HFFc6 (cell line): ENCODE data around the gene SHANK1. TPM values are rescaled to one million over a fixed set of nuclear protein-coding genes. Genes with fewer than 3 reads are reported as not detected.

Experiments
- DNase-seq: peaks from one replicate; pipeline ENCODE4 v3.0.0-alpha.2; 2018
- H3K27ac Mint-ChIP-seq: 2 replicates; pipeline ENCODE4 v1.8.0; 2020; ENCODE audit warnings: mild to moderate bottlenecking, mixed read lengths
- H3K27me3 Mint-ChIP-seq: 2 replicates; pipeline ENCODE4 v1.8.0; 2021; ENCODE audit warnings: mild to moderate bottlenecking, moderate library complexity, mixed read lengths; ENCODE audit not compliant: insufficient read depth
- H3K36me3 Mint-ChIP-seq: 2 replicates; pipeline ENCODE4 v1.8.0; 2021; ENCODE audit warnings: low read depth, mixed read lengths
- H3K4me1 Mint-ChIP-seq: 2 replicates; pipeline ENCODE4 v1.8.0; 2020; ENCODE audit warnings: low read depth, mixed read lengths
- H3K4me3 Mint-ChIP-seq: 2 replicates; pipeline ENCODE4 v1.8.0; 2020; ENCODE audit warnings: mild to moderate bottlenecking, moderate library complexity, mixed read lengths
- H3K9me3 Mint-ChIP-seq: 2 replicates; pipeline ENCODE4 v1.8.0; 2020; ENCODE audit warnings: mild to moderate bottlenecking, mixed read lengths
- total RNA-seq, 6 experiments: library from RNA; stranded (reverse); fragmentation: NEBNext Ultra II Directional; extraction: Animal tissue kit (Norgen Biotek cat#: 25700); gene quantifications; 2 replicates in 1 of 6; 3 replicates in 5 of 6; pipeline ENCODE4 v1.2.3, GENCODE V29; 2021
- TF ChIP-seq, protein P1 (sequence below): fragments of 200-600 bp; sonication (generic); IDR thresholded peaks from 2 replicates; pipeline ENCODE4 v1.5.0; 2021; ENCODE audit warnings: antibody characterized with exemption, mild to moderate bottlenecking

SHANK1 gene
- total RNA-seq, 6 experiments from 2014 or later = 5.4 to 16.7 (median 14.7) TPM

DNA sequence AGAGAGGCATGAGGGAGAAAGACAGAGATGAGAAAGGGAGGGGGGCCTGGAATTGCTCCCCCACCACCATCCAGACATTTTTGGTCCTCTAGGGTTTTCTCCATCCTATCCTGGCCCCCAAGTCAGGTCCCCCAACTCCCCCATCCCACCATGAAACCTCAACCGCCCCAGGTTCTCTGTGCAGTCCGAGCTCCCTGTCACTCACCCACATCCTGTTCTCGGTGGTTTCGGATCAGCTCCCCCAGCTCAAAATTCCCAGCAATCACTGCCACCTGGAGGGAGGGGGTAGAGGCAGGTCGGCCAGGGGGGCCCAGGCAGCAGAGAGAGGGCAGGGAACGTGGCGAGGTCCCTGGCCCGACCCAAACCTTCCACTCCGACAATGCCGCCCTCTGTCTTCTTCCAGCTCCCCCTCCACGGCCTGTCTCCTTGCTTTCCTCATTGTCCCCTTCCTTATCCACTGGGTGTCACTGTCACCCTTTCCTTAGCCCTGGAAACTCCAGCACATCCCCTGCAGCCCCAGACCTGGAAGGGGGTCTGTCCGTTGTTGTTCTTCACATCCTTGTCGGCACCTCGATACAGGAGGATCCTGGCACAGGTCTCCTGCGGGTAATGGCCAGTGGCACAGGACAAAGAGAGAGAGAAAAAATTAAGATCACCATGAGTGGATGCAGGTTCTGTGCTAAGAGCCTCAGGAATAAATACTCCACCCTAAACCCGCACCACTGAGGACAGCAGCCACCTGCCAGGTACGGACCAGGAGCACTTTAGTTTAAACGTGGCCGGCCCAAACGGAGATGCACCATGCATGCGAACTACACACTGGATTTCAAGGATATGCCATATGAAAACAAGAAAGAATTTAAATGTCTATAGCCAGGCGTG, 15.4 kb downstream of the SHANK1 start:
- no peak overlapping the region for H3K4me3 Mint-ChIP-seq
- H3K9me3 Mint-ChIP-seq = no peaks in the 10 kb centered on the region
- H3K27me3 Mint-ChIP-seq = peaks cover 11% of the 10 kb centered on the region
- DNase-seq = no peak
- TF ChIP-seq, protein P1, sequence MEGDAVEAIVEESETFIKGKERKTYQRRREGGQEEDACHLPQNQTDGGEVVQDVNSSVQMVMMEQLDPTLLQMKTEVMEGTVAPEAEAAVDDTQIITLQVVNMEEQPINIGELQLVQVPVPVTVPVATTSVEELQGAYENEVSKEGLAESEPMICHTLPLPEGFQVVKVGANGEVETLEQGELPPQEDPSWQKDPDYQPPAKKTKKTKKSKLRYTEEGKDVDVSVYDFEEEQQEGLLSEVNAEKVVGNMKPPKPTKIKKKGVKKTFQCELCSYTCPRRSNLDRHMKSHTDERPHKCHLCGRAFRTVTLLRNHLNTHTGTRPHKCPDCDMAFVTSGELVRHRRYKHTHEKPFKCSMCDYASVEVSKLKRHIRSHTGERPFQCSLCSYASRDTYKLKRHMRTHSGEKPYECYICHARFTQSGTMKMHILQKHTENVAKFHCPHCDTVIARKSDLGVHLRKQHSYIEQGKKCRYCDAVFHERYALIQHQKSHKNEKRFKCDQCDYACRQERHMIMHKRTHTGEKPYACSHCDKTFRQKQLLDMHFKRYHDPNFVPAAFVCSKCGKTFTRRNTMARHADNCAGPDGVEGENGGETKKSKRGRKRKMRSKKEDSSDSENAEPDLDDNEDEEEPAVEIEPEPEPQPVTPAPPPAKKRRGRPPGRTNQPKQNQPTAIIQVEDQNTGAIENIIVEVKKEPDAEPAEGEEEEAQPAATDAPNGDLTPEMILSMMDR = peak; percentile 46; the same call in 1 of the 2 replicates
- peaks cover 17% of the 10 kb centered on the region for H3K4me1 Mint-ChIP-seq
- H3K27ac Mint-ChIP-seq = peak overlapping the region; percentile 20; the same call in 1 of the 2 replicates
- no peaks in the 10 kb centered on the region for H3K36me3 Mint-ChIP-seq

DNA sequence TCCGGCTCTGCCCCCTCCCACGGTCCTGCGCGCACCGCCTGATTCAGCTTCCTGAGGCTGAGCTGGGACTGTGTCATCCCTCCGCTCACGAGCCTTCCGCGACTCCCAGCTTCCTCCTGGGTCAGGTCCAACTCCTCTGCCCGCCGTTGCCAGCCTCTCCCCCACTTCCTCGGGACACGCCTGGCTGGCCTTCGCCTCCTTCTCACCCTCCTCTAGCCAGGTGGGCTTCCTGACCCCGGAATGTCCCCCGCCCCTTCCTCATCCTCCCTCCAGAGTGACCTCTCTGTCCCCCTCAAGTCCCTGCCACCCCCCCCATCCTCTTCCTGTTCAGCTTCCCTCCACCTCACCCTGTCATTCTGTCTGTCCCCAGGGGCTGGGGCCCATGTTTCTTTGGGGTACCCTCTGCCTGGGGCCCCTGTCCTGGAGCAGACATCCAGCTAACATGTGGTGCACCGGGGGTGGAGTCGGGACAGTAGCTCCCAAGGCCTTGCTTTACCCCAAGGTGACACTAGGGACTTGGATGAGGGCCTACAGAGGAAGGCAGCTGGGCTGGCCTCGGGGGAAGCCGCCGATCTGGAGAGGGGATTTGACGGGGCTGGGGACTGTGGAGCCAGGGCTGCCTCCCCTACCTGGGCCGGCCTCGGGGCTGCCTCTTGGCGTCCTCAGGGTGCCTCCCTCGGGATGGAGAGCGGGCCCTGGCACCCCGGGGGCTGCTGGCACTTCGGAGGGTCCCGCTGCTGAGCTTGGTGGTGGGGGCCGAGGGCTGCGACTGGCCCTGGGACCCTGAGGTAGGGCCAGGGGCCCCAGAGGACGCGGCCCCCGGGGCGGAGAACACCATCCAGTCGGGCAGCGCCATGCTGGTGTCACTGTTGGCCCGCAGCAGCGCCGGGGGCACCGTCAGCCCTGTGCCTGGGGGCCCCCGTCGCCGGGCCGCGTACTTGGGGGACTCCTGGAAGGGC, 16.5 kb downstream of the SHANK1 start:
- Mint-ChIP-seq H3K27ac (peak overlapping the region; percentile 66), H3K9me3 (no peaks in the 10 kb centered on the region), H3K4me1 (peaks cover 17% of the 10 kb centered on the region), H3K36me3 (no peaks in the 10 kb centered on the region), H3K27me3 (peaks cover 14% of the 10 kb centered on the region), H3K4me3 (peak overlapping the region; percentile 31; the same call in 1 of the 2 replicates)
- no peak for DNase-seq
- TF ChIP-seq, protein P1 = no peak

GRCh38 chr19:50702158-50702870, 17.3 kb downstream of the SHANK1 start:
- Mint-ChIP-seq H3K27ac (no peak overlapping the region; the same call in 1 of the 2 replicates), H3K4me1 (peaks cover 17% of the 10 kb centered on the region), H3K27me3 (peaks cover 15% of the 10 kb centered on the region), H3K9me3 (no peaks in the 10 kb centered on the region), H3K36me3 (no peaks in the 10 kb centered on the region), H3K4me3 (no peak overlapping the region; the same call in 1 of the 2 replicates)
- TF ChIP-seq, protein P1 = no peak
- DNase-seq = no peak

GRCh38 chr19:50701367-50701985, 18.1 kb downstream of the SHANK1 start:
- no peak overlapping the region for H3K27ac Mint-ChIP-seq
- peaks cover 18% of the 10 kb centered on the region for H3K27me3 Mint-ChIP-seq
- TF ChIP-seq, protein P1 = no peak
- peaks cover 17% of the 10 kb centered on the region for H3K4me1 Mint-ChIP-seq
- no peaks in the 10 kb centered on the region for H3K9me3 Mint-ChIP-seq
- H3K36me3 Mint-ChIP-seq = no peaks in the 10 kb centered on the region
- DNase-seq = no peak
- no peak overlapping the region for H3K4me3 Mint-ChIP-seq
